ENCODE results near the gene COL1A1.

COL1A1 gene

GRCh38 chr17:50196036-50196435 lies 5.4 kb downstream of the COL1A1 start:
- H3K27ac ChIP-seq (ENCODE audit: low read length) = no peak overlapping the region
- H3K4me3 ChIP-seq (ENCODE audit: low read length) = no peak overlapping the region
- no peak overlapping the region for H3K9ac ChIP-seq (ENCODE audit: low read depth, low read length)
- peaks cover 10% of the 10 kb centered on the region for H3K27me3 ChIP-seq (ENCODE audit: insufficient read depth, low read length)
- H3K4me1 ChIP-seq (ENCODE audit: insufficient read depth, low read length) = no peaks in the 10 kb centered on the region
- H3K9me3 ChIP-seq (ENCODE audit: insufficient read depth, low read depth, low read length) = no peaks in the 10 kb centered on the region
- peaks cover 55% of the 10 kb centered on the region for H3K36me3 ChIP-seq (ENCODE audit: insufficient read depth, low read depth, low read length)

DNA sequence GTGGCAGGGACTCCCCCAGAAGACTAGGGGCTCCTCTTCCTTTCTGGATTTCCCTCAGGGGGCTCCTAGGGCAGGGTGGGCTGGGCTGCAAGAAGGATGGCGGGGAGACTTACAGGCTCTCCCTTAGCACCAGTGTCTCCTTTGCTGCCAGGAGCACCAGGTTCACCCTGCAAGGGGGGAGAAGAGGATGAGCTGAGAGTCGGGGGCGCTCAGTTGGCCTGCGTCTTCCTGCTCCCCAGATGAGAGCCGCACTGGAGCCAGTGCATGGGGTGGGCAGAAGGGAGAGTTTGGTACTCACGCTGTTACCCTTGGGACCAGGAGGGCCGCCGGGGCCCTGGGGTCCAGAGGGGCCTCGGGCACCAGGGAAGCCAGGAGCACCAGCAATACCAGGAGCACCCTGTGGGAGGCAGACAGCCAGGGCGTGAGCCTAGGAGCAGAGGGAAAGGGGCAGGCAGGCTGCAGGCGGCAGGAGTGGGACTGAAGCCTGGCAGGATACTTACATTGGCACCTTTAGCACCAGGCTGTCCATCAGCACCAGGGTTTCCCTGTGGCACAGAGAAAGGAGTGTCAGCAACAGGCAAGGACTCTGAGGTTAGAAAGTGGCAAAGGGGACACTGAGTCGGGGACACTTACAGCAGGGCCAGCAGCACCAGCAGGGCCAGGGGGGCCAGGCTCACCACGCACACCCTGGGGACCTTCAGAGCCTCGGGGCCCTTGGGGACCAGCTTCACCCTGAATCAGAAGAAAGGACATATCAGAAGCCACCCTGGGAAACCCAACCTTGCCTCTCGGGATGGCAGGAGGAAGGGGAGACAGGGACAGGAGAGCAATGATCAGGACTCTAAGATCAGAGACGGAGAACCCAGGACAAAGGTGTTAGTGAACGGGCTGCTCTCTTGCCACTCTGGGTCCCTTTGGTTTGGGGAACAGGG lies 6.2 kb downstream of the COL1A1 start:
- Histone ChIP-seq H3K4me1 (ENCODE audit: insufficient read depth, low read length) (no peaks in the 10 kb centered on the region), H3K9me3 (ENCODE audit: insufficient read depth, low read depth, low read length) (no peaks in the 10 kb centered on the region), H3K9ac (ENCODE audit: low read depth, low read length) (no peak overlapping the region), H3K27ac (ENCODE audit: low read length) (no peak overlapping the region), H3K4me3 (ENCODE audit: low read length) (no peak overlapping the region), H3K36me3 (ENCODE audit: insufficient read depth, low read depth, low read length) (peaks cover 61% of the 10 kb centered on the region), H3K27me3 (ENCODE audit: insufficient read depth, low read length) (peaks cover 6% of the 10 kb centered on the region; the same call in 1 of the 2 replicates)

DNA sequence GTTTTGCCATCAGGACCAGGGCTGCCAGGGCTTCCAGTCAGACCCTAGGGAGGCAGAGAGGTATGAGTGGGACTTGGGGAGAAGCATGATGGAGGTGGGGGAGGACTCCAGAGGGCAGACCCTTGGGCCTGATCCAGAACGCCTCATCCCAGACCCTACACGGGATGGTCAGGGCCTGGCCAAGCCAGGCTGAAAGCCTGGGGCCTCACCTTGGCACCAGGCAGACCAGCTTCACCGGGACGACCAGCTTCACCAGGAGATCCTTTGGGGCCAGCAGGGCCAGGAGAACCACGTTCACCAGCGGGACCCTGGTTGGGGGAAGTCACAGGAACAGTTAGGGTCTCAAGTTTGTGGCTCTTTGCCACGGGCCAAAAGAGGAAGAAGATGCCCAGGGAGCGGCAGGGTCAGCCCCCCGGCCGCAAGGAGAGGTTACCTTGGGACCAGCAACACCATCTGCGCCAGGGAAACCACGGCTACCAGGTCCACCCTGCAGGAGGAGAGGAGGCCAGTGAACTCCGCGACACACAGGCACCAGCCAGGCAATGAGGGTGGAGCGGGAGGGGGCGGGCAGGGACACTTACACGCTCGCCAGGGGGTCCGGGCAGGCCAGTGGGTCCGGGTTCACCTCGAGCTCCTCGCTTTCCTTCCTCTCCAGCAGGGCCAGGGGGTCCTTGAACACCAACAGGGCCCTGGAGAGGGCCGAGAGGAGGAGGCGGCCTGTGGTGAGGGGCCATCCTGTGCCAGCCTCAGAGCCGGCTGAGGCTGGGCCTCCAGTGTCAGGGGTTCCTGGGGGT lies 7.1 kb downstream of the COL1A1 start:
- H3K27me3 ChIP-seq (ENCODE audit: insufficient read depth, low read length) = peaks cover 6% of the 10 kb centered on the region; the same call in 1 of the 2 replicates
- H3K4me1 ChIP-seq (ENCODE audit: insufficient read depth, low read length) = no peaks in the 10 kb centered on the region
- peaks cover 65% of the 10 kb centered on the region for H3K36me3 ChIP-seq (ENCODE audit: insufficient read depth, low read depth, low read length)
- no peak overlapping the region for H3K4me3 ChIP-seq (ENCODE audit: low read length)
- no peak overlapping the region for H3K9ac ChIP-seq (ENCODE audit: low read depth, low read length)
- H3K27ac ChIP-seq (ENCODE audit: low read length) = no peak overlapping the region
- no peaks in the 10 kb centered on the region for H3K9me3 ChIP-seq (ENCODE audit: insufficient read depth, low read depth, low read length)

- Histone ChIP-seq H3K4me3 (ENCODE audit: low read length) (no peak overlapping the region), H3K9ac (ENCODE audit: low read depth, low read length) (no peak overlapping the region)
These were observed 8.7 kb downstream of the COL1A1 start for GRCh38 chr17:50192618-50193291.

DNA sequence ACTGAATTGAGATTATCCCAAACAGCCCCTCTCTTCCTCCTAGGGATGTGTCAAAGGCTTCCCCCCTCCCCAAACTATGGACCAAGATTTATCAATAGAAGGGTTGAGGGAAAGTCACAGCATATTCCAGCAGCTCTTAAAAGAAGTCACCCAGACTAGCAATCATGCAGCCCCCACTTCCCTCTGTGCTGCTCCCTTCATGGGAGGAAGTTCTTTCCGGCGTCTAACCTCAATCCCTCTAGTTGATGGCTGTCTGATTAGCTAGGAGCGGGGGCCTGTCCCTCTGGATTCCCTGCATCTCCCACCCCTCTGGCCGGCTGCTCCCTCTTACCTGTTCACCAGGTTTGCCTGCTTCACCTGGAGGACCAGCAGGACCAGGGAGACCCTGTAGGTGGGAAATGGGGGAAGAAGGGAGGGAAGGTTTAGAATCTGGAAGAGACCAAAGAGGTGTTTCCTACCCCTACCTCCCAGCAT lies 9.2 kb downstream of the COL1A1 start:
- Histone ChIP-seq H3K9me3 (ENCODE audit: insufficient read depth, low read depth, low read length) (no peaks in the 10 kb centered on the region), H3K4me1 (ENCODE audit: insufficient read depth, low read length) (no peaks in the 10 kb centered on the region), H3K36me3 (ENCODE audit: insufficient read depth, low read depth, low read length) (peaks cover 72% of the 10 kb centered on the region), H3K27me3 (ENCODE audit: insufficient read depth, low read length) (no peaks in the 10 kb centered on the region), H3K9ac (ENCODE audit: low read depth, low read length) (no peak overlapping the region), H3K4me3 (ENCODE audit: low read length) (no peak overlapping the region), H3K27ac (ENCODE audit: low read length) (no peak overlapping the region)

More at GRCh38 chr17:50192618-50193291, 8.7 kb downstream of the COL1A1 start:
- Histone ChIP-seq H3K4me1 (ENCODE audit: insufficient read depth, low read length) (no peaks in the 10 kb centered on the region), H3K27ac (ENCODE audit: low read length) (no peak overlapping the region), H3K9me3 (ENCODE audit: insufficient read depth, low read depth, low read length) (no peaks in the 10 kb centered on the region), H3K36me3 (ENCODE audit: insufficient read depth, low read depth, low read length) (peaks cover 72% of the 10 kb centered on the region), H3K27me3 (ENCODE audit: insufficient read depth, low read length) (no peaks in the 10 kb centered on the region)

DNA sequence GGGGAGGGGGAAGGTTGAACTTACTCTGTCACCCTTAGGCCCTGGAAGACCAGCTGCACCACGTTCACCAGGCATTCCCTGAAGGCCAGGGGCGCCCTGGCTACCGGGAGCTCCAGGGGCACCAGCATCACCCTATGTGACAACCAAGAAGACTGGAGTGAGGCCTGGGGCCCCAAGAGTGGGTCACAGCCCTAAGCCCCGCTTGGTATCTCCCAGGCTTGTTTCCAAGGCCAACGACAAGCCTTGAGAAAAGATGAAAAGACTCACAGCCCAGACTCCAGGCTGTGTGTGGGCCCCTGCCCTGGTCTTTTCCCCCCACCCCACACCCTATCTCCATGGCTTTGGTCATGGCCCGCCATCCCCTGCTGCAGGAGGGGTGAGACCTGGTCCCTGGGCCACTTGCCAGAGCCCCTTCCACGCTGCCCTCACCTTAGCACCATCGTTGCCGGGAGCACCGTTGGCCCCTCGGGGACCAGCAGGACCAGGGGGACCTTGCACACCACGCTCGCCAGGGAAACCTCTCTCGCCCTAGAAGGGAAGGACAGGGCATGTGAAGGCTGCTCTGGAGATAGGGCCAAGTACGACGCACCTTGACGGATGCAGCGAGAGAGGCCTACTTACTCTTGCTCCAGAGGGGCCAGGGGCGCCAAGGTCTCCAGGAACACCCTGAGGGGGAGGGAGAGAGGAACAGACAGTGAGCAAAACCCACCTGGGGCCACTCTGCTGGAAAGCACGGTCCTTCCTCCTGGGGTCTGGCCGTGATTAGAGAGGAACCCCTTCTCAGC lies 9.9 kb downstream of the COL1A1 start:
- Histone ChIP-seq H3K9ac (ENCODE audit: low read depth, low read length) (no peak overlapping the region), H3K27me3 (ENCODE audit: insufficient read depth, low read length) (no peaks in the 10 kb centered on the region), H3K36me3 (ENCODE audit: insufficient read depth, low read depth, low read length) (peaks cover 69% of the 10 kb centered on the region), H3K4me1 (ENCODE audit: insufficient read depth, low read length) (no peaks in the 10 kb centered on the region), H3K4me3 (ENCODE audit: low read length) (no peak overlapping the region), H3K27ac (ENCODE audit: low read length) (no peak overlapping the region), H3K9me3 (ENCODE audit: insufficient read depth, low read depth, low read length) (no peaks in the 10 kb centered on the region)

DNA sequence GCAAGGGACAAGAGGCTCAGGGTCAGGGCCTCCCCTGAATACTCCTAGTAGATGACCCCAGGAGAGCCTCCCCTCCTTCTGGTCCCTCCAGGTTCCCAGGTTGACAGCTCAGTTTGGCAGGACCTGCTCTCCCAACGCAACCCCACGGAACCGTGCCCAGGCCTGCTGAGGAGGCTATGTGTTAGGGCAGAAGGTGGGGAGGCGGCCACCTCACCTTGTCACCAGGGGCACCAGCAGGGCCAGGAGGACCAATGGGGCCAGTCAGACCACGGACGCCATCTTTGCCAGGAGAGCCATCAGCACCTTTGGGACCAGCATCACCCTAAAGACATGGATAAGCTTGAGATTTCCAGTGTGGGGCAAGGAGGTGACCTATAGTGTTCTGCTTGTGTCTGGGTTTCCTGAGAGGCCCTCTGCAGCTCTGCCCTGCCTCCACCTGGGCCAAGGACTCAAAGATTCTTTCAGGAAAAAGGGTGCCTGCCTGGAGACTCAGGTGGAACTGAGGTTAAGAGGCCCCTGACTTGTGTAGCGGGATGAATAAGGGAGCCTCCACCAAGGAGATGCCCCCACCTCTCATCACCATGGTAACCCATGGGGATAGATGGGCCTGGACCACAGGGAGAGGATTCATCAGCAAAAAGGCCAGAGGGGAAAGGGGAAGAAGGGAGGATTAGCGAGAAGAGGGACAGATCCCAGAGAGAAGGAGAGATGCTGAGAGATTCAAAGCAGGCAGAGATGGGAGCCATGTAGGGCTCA lies 10.7 kb downstream of the COL1A1 start:
- Histone ChIP-seq H3K9ac (ENCODE audit: low read depth, low read length) (no peak overlapping the region), H3K4me3 (ENCODE audit: low read length) (no peak overlapping the region), H3K27me3 (ENCODE audit: insufficient read depth, low read length) (no peaks in the 10 kb centered on the region), H3K9me3 (ENCODE audit: insufficient read depth, low read depth, low read length) (no peaks in the 10 kb centered on the region), H3K4me1 (ENCODE audit: insufficient read depth, low read length) (no peaks in the 10 kb centered on the region), H3K27ac (ENCODE audit: low read length) (no peak overlapping the region), H3K36me3 (ENCODE audit: insufficient read depth, low read depth, low read length) (peaks cover 71% of the 10 kb centered on the region)

DNA sequence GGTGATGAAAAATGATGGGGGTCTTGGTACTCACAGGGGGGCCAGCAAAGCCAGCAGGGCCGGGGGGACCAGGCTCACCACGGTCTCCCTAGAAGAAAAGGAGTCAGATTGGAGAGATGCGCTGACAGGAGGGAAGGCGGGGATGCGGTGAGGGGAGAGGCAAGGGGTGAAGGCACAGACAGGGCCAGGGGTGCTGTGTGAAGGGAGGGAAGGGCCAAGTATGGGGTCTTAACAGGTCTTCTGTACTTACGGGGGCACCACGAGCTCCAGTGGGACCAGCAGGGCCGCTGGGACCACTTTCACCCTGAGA lies 11.2 kb downstream of the COL1A1 start:
- Histone ChIP-seq H3K36me3 (ENCODE audit: insufficient read depth, low read depth, low read length) (peaks cover 70% of the 10 kb centered on the region), H3K9me3 (ENCODE audit: insufficient read depth, low read depth, low read length) (no peaks in the 10 kb centered on the region), H3K27me3 (ENCODE audit: insufficient read depth, low read length) (no peaks in the 10 kb centered on the region), H3K27ac (ENCODE audit: low read length) (no peak overlapping the region), H3K4me3 (ENCODE audit: low read length) (no peak overlapping the region), H3K4me1 (ENCODE audit: insufficient read depth, low read length) (no peaks in the 10 kb centered on the region), H3K9ac (ENCODE audit: low read depth, low read length) (no peak overlapping the region)

DNA sequence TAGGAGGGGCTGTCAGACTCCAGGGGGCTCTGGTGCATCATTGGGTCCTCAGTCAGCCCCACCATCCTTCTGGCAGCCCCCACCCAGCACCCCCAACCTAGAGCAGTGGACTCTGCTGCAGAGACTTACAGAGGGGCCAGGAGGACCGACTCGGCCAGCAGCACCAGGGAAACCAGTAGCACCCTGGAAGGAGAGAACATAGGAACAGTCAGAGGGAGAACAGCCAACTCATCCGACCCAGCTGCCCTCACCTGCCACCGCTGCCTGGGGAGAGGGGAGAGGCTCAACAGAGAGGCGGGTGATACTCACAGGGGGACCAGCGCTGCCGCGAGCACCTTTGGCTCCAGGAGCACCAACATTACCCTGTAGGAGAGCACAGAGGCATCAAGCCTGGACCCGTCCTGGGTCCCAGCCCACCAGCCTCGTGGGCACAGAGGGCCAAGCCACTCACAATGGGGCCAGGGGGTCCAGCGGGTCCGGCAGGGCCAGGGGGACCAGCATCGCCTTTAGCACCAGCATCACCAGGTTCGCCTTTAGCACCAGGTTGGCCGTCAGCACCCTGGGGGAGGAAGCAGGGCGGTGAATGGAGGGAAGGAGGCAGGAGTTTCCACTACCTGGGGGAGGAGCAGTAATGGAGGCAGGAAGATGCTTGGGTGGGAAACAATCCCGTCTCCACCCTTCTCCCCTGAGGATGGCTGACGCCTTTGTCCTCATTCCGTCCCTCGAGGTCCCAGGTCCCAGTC lies 11.7 kb downstream of the COL1A1 start:
- Histone ChIP-seq H3K9me3 (ENCODE audit: insufficient read depth, low read depth, low read length) (no peaks in the 10 kb centered on the region), H3K4me1 (ENCODE audit: insufficient read depth, low read length) (no peaks in the 10 kb centered on the region; the same call in 1 of the 2 replicates), H3K27me3 (ENCODE audit: insufficient read depth, low read length) (no peaks in the 10 kb centered on the region), H3K9ac (ENCODE audit: low read depth, low read length) (no peak overlapping the region), H3K36me3 (ENCODE audit: insufficient read depth, low read depth, low read length) (peaks cover 69% of the 10 kb centered on the region), H3K4me3 (ENCODE audit: low read length) (no peak overlapping the region), H3K27ac (ENCODE audit: low read length) (no peak overlapping the region)

- Histone ChIP-seq H3K9me3 (ENCODE audit: insufficient read depth, low read depth, low read length) (no peaks in the 10 kb centered on the region), H3K9ac (ENCODE audit: low read depth, low read length) (no peak overlapping the region), H3K27ac (ENCODE audit: low read length) (no peak overlapping the region), H3K27me3 (ENCODE audit: insufficient read depth, low read length) (no peaks in the 10 kb centered on the region), H3K36me3 (ENCODE audit: insufficient read depth, low read depth, low read length) (peaks cover 65% of the 10 kb centered on the region), H3K4me1 (ENCODE audit: insufficient read depth, low read length) (peaks cover 2% of the 10 kb centered on the region; the same call in 1 of the 2 replicates), H3K4me3 (ENCODE audit: low read length) (no peak overlapping the region)
These were observed 12.4 kb downstream of the COL1A1 start for GRCh38 chr17:50188921-50189549.

All from iPS-20b (cell line).